Endothelial cell of umbilical vein (primary cell): ENCODE data around the gene CLIC5.

ENCODE experiments used
- CTCF ChIP-seq, 2 donors: IDR thresholded peaks; 1 replicate in 1 of 2; 2 replicates in 1 of 2; pipeline ENCODE4 v1.5.1; 2011; ENCODE audit warnings: low read length in 2 of 2, mild to moderate bottlenecking in 2 of 2, moderate library complexity in 2 of 2, control low read depth in 1 of 2, inconsistent platforms in 1 of 2, low read depth in 1 of 2; ENCODE audit not compliant: insufficient read depth in 1 of 2; ENCODE audit errors: extremely low read depth in 1 of 2
- EZH2 ChIP-seq: IDR thresholded peaks from 2 replicates; pipeline ENCODE4 v1.6.1; 2012; ENCODE audit warnings: borderline replicate concordance, low read depth, mild to moderate bottlenecking, moderate library complexity, low read length, inconsistent platforms; ENCODE audit not compliant: severe bottlenecking
- MAX ChIP-seq: IDR thresholded peaks from 2 replicates; pipeline ENCODE4 v1.6.1; 2011; ENCODE audit not compliant: insufficient read depth, insufficient read length
- POLR2A ChIP-seq: IDR thresholded peaks from 2 replicates; pipeline ENCODE4 v1.6.1; 2012; ENCODE audit warnings: low read depth, mild to moderate bottlenecking, control low read depth, low read length
- POLR2AphosphoS5 ChIP-seq: IDR thresholded peaks from 2 replicates; pipeline ENCODE4 v1.6.1; 2012; ENCODE audit warnings: low read depth, mild to moderate bottlenecking, control low read depth, low read length, moderate library complexity; ENCODE audit not compliant: insufficient read depth

GRCh38 chr6:46057792-46058191 is 42.1 kb upstream of the CLIC5 start:
- TF ChIP-seq CTCF (IDR thresholded peaks at IDR 0.05; ENCODE audit: extremely low read depth in 1 of 2, insufficient read depth in 1 of 2, low read depth in 1 of 2, low read length in 2 of 2): no peak
- no peak for TF ChIP-seq MAX
- TF ChIP-seq POLR2A: no peak
- no peak for TF ChIP-seq POLR2AphosphoS5
- no peak for TF ChIP-seq EZH2
